Measurements from ENCODE around the gene APOL3.
A peak's percentile ranks its signal among the peaks of the same experiment; 100 is the strongest.
"Not testable (repeated sequence)": the region's sequence is repeated elsewhere in the genome, so short reads cannot be mapped to it uniquely, and the experiment has no call there.

APOL3 gene

DNA sequence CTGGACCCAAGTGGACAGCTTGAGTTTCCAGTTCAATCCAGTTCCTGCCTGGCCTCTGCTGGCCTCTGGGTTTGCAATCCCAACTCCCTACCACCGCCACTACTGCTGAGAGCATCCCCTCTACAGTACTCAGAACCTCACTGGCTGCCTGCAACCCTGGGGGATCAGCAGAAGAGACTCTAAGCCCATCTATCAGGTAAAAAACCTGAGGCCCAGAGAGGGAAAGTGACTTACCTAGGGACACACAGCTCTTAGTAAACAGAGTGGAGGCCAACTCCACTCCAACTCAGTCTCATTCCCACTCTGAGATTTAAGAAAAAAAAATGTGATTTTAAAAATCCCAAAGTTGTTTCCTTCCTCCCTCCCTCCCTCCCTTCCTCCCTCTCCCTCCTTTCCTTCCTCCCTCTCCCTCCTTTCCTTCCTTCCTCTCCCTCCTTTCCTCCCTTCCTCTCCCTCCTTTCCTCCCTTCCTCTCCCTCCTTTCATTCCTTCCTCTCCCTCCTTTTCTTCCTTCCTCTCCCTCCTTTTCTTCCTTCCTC, 34.5 kb downstream of the APOL3 start:
- Histone ChIP-seq H3K9me3 (no peaks in the 10 kb centered on the region), H3K27me3 (peaks cover 0 to 9% of the 10 kb centered on the region in 2 donors), H3K4me1 (peaks cover 0 to 10% (median 5%) of the 10 kb centered on the region in 4 donors), H3K36me3 (no peaks in the 10 kb centered on the region), H3K27ac (no peak overlapping the region), H3K4me3 (no peak overlapping the region)
- TF ChIP-seq, protein P1, sequence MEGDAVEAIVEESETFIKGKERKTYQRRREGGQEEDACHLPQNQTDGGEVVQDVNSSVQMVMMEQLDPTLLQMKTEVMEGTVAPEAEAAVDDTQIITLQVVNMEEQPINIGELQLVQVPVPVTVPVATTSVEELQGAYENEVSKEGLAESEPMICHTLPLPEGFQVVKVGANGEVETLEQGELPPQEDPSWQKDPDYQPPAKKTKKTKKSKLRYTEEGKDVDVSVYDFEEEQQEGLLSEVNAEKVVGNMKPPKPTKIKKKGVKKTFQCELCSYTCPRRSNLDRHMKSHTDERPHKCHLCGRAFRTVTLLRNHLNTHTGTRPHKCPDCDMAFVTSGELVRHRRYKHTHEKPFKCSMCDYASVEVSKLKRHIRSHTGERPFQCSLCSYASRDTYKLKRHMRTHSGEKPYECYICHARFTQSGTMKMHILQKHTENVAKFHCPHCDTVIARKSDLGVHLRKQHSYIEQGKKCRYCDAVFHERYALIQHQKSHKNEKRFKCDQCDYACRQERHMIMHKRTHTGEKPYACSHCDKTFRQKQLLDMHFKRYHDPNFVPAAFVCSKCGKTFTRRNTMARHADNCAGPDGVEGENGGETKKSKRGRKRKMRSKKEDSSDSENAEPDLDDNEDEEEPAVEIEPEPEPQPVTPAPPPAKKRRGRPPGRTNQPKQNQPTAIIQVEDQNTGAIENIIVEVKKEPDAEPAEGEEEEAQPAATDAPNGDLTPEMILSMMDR (IDR thresholded peaks at IDR 0.05), result no peak
- intact Hi-C loops (cut with DNase I; ENCODE audit: low total_unique reads), result loop anchor here (10.0 kb wide), 1 partner anchor 361 kb away; no protein-coding TSS in a partner anchor
- no peak for DNase-seq

DNA sequence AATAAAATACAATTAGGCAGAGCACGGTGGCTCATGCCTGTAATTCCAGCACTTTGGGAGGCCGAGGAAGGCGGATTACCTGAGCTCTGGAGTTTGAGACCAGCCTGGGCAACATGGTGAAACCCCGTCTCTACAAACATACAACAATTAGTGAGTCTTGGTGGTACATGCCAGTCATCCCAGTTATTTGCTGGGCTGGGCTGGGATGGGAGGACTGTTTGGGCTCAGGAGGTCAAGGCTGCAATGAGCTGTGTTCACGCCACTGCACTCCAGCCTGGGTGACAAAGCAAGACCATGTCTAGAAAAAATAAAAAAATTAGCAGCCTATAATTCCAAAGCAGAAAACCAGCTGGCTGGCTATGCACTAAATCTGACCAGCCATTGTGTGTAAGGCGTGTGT, 35.1 kb downstream of the APOL3 start:
- H3K4me1 ChIP-seq, result peaks cover 0 to 10% (median 5%) of the 10 kb centered on the region in 4 donors
- TF ChIP-seq, protein P1 (IDR thresholded peaks at IDR 0.05), result no peak
- peaks cover 0 to 9% of the 10 kb centered on the region in 2 donors for H3K27me3 ChIP-seq
- H3K36me3 ChIP-seq, result no peaks in the 10 kb centered on the region
- H3K4me3 ChIP-seq, result no peak overlapping the region
- no peak for DNase-seq
- intact Hi-C loops (cut with DNase I; ENCODE audit: low total_unique reads), result loop anchor here (10.0 kb wide), 1 partner anchor 361 kb away; no protein-coding TSS in a partner anchor
- no peaks in the 10 kb centered on the region for H3K9me3 ChIP-seq
- no peak overlapping the region for H3K27ac ChIP-seq

DNA sequence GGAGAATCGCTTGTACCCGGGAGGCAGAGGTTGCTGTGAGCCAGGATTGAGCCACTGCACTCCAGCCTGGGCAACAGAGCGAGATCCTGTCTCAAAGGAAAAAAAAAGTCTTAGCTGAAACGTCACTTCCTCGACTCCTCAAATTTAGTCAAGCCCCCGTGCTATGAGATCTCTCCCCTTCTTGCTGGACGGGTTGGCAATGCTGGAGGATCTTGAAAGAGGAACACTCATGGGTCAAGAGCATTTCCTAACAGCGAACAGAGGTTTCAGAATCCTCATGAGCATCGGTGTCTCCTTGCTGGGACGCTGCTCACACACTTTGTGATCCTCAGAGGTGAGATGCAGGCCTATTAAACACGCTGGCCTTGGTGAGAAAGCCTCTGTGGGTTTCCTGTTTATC, 35.9 kb downstream of the APOL3 start:
- H3K4me1 ChIP-seq, result peaks cover 0 to 10% (median 5%) of the 10 kb centered on the region in 4 donors
- H3K36me3 ChIP-seq, result no peaks in the 10 kb centered on the region
- DNase-seq, result no peak
- H3K27me3 ChIP-seq, result peaks cover 0 to 6% of the 10 kb centered on the region in 2 donors
- TF ChIP-seq, protein P1 (IDR thresholded peaks at IDR 0.05), result no peak
- no peak overlapping the region for H3K4me3 ChIP-seq
- H3K9me3 ChIP-seq, result no peaks in the 10 kb centered on the region
- peak overlapping the region in 1 of 2 donors; percentile 79 for H3K27ac ChIP-seq
- intact Hi-C loops (cut with DNase I; ENCODE audit: low total_unique reads), result loop anchor here (5.0 to 10.0 kb wide), 5 partner anchors 57 to 692 kb away; no protein-coding TSS in a partner anchor

DNA sequence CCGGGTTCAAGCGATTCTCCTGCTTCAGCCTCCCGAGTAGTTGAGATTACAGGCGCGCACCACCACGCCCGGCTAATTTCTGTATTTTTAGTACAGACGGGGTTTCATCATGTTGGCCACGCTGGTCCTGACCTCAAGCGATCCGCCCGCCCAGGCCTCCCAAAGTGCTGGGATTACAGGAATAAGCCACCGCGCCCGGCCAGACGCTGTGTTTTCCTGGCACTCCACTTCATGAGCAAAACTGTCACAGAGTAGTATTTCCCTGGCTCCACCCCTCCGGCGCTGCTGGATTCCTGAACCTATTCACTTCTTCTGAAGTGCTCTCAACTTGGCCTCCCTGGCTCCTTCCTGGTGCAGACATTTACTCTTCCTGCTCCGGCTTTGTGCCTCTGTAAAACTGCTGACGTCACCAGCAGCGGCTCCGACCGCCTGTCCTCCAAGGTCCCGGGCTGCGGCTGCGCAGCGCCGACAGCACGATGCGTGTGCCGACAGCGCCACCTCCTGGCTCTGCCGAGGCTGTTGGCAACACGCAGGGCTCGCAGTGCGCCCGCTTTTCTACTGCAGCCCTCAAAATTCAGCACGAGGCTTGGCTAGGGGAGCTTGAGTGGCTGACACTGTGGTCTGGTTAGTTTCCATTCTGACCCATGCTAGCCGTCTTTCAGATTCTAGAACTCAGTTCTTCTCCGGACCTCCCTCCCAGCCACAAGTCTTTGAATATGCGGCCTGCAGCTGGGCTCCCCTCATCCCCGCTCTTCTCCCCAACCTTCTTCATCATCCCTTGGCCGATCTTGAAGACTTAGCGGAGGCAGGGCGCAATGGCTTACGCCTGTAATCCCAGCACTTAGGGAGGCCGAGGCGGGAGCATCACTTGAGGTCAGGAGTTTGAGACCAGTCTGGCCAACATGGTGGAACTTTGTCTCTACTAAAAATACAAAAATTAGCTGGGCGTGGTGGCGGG, 36.6 kb downstream of the APOL3 start:
- H3K27ac ChIP-seq, result peak overlapping the region; percentile 77 to 79
- intact Hi-C loops (cut with DNase I; ENCODE audit: low total_unique reads), result loop anchor here (5.0 to 10.0 kb wide), 5 partner anchors 57 to 692 kb away; no protein-coding TSS in a partner anchor
- peak overlapping the region; percentile 35 to 51 for H3K4me3 ChIP-seq
- H3K9me3 ChIP-seq, result no peaks in the 10 kb centered on the region
- H3K4me1 ChIP-seq, result peaks cover 0 to 10% (median 5%) of the 10 kb centered on the region in 4 donors
- H3K36me3 ChIP-seq, result no peaks in the 10 kb centered on the region
- peak; percentile 93 to 96 for DNase-seq
- H3K27me3 ChIP-seq, result peaks cover 0 to 6% of the 10 kb centered on the region in 2 donors
- TF ChIP-seq, protein P1 (IDR thresholded peaks at IDR 0.05), result peak; percentile 96 to 99

DNA sequence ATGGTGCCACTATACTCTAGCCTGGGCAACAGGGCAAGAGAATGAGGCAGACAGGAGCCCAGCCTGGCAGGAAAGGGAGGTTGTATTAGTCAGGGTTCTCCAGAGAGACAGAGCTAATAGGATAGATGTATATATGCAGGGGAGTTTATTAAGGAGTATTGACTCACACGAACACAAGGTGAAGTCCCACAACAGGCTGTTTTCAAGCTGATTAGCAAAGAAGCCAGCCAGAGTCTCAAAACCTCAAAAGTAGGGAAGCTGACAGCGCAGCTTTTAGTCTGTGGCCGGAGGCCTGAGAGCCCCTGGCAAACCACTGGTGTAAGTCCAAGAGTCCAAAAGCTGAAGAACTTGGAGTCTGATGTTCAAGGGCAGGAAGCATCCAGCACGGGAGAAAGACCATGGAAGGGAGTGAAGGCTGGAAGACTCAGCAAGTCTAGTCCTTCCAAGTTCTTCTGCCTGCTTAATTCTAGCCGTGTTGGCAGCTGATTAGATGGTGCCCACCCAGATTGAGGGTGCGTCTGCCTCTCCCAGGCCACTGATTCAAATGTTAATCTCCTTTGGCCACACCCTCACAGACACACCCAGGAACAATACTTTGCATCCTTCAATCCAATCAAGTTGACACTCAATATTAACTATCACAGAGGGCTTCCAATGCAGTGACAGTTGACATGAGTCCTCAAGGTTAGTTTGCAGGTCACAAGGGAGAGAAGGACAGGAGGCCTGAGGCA, 39.8 kb downstream of the APOL3 start:
- not testable (repeated sequence) for H3K4me3 ChIP-seq, H3K27me3 ChIP-seq, DNase-seq, H3K9me3 ChIP-seq, H3K36me3 ChIP-seq, H3K27ac ChIP-seq
- intact Hi-C loops (cut with DNase I; ENCODE audit: low total_unique reads), result loop anchor here (5.0 to 10.0 kb wide), 5 partner anchors 53 to 688 kb away; no protein-coding TSS in a partner anchor
- H3K4me1 ChIP-seq, result peaks cover 0 to 10% (median 5%) of the 10 kb centered on the region in 4 donors

Data from tibial artery (tissue), 4 donors.